Iris pigment epithelial cell (primary cell): Measurements from ENCODE around the gene POLK.

Source experiments
- DNase-seq: peaks from one replicate; pipeline ENCODE4 v3.0.0-alpha.2; 2011; ENCODE audit warnings: low read depth

POLK gene

DNA sequence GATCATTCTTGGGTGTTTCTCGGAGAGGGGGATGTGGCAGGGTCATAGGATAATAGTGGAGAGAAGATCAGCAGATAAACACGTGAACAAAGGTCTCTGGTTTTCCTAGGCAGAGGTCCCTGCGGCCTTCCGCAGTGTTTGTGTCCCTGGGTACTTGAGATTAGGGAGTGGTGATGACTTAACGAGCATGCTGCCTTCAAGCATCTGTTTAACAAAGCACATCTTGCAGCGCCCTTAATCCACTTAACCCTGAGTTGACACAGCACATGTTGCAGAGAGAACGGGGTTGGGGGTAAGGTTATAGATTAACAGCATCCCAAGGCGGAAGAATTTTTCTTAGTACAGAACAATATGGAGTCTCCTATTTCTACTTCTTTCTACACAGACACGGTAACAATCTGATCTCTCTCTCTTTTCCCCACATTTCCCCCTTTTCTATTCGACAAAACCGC lies 99.2 kb downstream of the POLK start:
- DNase-seq: peak; percentile 32

DNA sequence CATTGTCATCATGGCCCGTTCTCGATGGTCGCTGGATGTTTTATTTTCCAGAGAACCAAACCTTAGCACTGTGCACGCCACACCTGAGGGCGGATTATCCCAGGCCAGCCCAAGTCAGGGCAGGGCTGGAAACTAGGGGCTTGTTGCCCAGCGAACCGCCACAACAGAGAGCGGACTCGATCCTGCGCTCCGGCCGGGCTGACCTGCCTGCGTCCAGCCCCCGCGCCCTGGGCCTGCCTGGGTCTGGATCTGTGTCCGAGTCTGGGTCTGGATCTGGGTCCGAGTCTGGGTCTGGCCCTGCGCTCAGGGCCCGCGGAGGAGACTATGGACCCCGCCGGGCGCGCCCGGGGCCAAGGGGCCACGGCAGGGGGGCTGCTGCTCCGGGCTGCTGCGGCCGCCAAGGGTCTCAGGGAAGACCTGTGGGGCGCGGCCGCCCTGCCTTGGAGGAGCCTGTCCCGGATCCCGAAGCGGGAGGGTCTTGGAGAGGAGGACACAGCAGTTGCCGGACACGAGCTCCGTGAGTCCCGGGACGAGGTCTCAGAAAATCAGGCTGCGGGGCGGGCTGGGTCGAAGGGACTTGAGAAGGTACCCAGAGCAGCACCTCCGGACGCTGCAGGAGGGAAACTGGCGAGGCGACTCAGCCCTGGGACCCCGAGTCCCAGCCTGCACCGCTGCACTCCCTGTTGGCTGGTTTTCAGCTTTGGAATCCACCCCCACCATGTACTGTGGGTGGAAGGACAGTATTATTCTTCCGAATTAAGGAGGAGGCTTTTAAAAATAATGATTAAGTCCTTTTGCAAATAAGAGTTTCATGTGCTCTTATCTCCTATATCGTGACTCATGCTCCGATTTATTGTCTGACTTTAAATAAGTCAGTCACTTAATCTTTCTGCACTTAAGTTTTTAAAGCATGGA lies 99.9 kb downstream of the POLK start, which contains the start of gene ANKDD1B:
ANKDD1B (plus strand) TSS at position 143 of the 915 bp plus-strand sequence; CDS start at position 325, 182 bp downstream.
- peak; percentile 72 for DNase-seq

DNA sequence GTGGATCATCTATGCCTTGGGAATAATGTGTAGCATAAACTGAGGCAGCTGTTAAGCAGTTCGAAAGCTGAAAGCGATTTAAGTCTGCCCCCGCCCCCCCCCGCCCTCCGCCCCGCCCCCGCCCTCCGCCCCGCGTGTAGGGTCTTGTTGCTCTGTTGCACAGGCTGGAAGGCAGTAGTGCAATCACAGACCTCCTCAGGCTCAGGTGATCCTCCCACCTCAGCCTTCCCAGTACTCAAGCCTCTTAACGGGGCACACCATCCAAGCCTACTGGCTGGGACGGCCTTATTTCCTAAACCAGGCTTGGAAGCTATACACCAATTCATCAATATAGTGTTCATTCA lies 100.5 kb downstream of the POLK start:
- DNase-seq: no peak

DNA sequence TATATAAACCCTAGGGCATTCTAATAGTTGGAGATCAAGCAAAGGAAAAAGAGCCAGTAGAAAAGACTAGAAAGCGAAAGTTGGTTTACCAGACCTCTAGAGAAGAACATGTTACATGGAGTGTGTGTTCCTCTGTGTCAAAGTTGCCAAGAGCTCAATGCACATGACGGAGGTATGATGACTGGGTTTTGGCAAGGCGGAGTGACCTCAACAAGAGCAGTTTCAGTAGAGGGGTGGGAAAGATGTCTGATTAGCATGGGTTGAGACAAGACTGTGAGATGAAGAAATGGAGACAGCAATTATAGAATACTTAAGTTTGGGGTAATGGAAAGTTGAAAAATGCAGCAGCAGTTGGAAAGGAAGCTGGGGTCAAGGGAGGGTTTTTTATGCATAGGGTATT lies 101.2 kb downstream of the POLK start:
- DNase-seq: no peak

DNA sequence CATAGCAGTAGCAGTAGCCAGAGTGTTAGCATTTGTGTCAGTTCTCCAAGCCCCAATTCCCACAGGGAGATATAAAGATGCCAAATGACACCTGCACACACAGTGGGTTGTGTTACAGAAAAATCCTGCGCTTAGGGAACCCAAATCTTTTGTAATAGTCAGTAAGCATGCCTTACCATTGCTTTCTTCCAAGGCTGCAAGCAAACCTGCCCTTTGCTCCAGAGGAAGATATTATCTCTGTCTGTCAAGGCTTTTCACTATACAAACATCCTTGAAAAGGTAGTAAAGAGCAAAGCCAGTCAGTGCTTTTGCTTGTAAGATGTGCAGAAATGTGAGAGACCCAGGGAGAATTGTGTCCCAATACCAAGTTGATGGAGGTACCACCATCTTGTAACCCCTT lies 102.5 kb downstream of the POLK start:
- DNase-seq: no peak

DNA sequence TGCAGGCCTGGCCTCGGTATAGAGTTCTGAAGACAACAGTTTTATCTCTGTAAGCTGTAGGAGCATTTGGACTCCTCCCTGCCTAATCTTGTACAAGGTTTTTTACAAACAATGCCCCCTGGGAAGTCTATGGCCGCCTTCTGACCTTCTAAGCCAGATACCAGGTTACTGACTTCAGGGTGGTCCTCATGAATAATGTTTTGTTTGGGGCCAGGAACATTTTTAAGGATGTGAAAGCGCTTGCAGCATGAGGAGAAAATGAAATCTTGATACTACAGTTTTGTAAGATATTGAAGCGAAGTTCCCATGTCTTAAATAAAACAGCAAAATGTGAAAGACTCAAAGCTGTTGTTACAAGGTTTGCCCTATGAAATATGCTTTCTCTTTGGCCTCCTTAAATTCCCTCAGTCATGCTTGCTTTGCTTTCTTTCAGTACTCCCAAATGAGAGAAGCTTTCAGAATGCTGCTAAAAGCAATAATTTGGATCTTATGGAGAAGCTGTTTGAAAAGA lies 104.7 kb downstream of the POLK start:
- DNase-seq: peak; percentile 49

DNA sequence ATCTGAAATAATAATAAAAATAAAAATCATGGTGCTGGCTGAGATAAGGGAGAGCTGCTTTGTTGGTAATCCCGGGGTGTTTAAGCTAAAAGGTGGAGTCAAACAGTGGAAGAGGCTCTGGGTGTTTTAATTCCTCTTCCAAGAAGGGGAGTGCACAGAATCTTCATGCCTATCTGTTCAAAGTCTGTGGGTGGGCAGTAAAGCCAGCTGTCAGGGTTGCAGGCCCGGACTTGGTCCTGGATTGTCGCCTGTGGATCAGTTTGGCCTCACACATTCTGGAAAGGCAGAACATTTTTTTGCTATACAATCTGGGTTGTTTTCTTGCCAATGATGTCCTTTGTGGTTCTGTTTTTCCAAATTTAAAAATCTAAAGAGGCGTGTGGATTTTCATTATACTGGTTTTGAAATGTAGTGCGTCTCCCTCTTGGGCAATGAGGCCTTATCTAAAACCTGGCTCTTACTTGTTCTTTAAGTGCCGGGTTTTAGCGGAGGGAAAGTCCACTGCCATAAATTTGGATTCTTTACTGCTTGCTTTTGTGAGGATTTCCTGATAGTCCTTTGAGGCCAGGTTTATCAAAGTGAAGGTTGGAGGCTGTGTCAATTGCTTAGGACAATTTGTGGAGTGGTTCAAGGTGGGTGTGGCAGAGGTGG lies 105.4 kb downstream of the POLK start:
- peak; percentile 41 for DNase-seq

DNA sequence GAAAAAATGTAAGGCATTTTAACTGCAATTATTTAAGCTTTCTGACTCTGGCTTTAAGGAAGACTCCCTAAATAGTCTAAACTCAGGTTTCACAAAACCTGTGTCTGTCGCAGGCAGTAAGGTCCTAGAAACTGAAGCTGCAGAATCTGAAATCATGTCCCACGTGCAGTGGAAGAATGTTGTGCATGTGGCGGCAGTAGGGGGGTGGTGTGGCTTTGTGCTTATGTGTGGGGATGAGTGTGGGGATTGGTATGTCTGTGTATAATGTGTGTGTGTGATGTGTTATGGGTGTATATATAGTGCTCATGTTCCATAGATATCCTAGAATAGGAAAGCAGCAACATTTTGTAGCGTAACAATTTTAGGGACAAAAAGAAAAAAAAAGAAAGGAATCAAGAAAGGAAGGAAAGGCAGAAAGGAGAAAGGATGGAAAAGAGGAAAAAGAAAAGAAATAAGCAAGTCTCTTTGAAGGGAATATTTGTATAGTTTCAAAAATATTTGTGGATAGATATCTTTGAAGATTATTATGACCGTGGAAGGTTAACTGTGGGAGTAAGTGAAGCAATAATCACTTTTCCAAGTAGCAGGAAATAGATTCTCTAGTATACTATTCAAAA lies 106.2 kb downstream of the POLK start:
- peak; percentile 93 for DNase-seq

DNA sequence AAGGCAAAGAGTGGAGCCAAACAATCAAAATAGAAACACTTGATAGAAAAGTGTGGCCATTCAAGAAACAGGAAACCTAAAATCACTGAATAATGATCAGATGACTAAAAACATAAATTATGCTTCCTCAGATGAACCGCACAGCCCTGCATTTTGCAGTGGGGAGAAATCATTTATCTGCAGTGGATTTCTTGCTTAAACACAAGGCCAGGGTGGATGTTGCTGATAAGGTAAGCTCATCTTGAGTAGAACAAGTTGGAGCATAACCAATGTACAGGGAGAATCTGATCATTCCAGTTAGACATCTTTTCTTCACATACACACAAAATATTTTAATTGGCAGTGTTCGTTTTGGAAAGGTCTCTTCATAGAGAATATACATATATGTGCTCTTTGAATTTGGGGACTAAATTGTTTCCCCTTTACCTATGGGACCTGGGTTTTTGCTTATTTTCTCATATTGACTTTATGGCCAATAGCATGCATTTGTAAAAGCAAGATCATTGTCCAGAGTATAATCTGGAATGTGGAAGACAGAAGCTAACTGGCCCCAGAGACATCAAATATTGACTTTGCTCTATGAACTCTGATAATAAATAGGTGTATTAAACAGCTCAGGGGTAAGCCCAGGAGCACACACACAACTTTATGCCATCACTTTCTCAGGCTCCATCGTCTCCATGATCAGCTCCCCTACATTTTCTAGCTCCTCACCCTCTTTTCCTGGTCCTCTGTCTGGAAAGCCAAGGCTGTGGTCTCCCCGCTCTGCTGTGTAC lies 108.7 kb downstream of the POLK start:
- DNase-seq: no peak

DNA sequence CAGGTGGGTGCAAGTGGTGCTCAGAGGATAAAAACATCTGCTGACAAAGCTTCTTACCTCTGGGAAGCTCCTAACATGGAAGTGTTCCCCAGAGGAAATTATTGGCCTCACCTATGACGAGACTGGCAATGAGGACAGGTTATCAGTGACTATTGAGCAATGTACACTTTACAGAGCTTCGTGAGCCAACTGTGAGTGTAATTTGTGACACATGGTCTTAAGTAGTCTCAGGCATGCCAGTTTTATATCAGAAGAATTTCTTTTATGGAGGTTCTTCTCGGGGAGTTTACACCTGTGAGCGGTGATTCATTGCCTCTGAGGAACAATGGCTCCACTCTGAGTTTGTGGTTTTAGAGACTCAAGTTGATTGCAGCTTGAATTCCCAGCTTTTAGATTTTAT lies 110.9 kb downstream of the POLK start:
- peak; percentile 46 for DNase-seq

DNA sequence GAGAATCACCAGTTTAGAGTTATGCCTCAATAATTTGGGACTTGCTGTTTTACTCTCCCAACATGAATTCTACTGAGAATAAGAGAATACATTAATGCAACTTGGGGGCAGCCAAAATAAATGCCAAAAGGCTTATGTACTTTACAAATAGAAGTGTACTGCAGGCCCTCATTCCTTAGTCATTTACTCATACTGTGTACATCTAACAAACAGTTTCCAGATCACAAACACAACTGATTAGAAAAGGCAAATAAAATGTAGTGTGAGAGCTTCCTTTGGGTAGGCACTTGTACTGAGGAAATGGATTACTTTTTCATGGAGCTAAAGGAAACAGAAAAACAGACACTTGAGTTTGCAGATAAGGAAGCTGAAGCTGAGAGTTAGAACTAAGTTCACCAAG lies 112.2 kb downstream of the POLK start:
- DNase-seq: peak; percentile 71

DNA sequence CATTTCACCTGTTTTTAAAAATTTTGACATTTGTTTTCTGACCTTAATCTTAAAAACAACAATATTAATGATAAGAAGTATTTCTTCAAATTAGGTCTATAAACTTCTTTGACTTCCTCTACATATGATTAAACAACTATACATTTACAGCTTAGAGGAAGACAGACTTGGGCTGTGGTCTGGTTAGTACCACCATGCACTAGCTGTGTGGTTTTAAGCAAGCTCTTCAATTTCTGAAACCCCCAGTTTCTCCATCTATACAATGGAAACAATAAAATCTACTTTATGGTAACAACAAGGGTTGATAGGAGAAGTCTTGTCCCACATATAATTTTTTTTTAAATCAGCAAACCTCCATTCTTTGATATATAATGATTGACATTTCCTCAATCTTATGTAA lies 115.3 kb downstream of the POLK start:
- no peak for DNase-seq

DNA sequence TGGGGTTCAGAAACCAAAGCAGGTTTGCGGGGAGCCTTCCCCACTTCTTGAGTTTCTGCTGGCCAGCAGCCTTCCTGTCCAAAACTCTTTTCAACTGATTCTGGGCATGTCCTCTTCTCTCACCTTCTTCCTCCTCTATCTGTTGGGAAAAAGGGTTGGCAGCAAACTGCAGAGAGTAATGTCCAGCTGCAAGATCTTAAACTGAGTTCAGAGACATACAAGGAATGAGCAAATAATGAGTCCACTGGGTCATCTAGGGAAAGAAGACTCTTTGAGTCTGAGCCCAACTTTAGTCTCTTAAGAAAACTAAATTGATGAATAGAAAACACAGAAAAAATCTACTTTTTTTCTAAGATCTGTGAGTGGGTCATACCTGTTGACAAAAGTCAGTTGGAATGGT lies 116.1 kb downstream of the POLK start:
- DNase-seq: no peak

DNA sequence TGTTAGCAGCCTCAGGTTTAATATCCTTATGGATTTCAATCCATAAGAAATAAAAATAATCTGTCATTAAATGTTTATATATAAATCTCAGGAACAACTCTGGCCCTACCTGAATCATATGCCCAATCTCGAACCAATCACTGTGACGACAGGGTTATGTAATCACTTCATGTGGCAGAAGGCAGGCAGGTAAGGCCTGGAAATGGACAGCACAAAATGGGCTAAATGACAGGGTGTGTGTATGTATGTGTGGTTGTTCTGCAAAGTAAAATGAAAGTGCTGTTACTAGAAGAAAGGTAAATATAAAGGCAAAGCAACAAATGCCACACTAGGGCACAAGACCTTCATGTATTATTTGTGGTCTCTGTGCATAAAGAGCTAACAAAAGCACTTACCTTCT lies 119.2 kb downstream of the POLK start:
- no peak for DNase-seq

DNA sequence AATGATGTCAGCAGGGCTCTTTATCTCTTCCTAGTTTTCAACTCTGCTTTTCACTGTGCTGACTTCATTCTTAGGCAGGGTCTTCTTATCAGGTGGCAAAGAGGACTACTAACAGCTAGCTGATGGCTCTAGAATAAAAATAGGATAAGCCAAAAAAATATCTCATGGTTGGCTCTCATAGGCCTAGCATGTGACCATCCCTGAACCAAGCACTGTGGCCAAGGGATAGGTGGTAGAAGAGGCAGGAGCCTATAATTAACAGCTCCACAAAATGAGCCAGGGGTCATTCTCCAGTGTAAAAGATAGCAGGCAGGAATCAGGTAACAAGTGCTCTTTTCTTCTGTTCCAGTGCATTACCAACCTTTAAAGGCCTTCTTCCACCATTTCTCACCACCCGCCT lies 120.6 kb downstream of the POLK start:
- no peak for DNase-seq

DNA sequence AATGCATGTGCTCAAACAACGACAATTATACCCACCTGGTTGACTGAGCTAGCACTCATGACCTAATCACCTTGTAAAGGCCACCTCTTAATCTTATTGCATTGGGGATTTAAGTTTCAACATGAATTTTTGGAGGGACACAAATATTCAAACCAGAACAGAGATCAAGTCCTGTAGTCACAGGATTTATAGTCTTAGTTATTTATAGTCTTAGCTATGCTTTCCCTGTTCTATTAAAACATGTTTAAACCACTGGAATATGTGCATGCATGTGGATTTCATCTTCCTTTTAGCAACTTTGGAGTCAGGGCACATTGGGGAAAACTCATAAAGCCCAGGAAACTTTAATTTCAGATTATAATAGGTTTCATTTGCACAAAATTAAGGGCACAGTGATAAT lies 126.3 kb downstream of the POLK start:
- no peak for DNase-seq

DNA sequence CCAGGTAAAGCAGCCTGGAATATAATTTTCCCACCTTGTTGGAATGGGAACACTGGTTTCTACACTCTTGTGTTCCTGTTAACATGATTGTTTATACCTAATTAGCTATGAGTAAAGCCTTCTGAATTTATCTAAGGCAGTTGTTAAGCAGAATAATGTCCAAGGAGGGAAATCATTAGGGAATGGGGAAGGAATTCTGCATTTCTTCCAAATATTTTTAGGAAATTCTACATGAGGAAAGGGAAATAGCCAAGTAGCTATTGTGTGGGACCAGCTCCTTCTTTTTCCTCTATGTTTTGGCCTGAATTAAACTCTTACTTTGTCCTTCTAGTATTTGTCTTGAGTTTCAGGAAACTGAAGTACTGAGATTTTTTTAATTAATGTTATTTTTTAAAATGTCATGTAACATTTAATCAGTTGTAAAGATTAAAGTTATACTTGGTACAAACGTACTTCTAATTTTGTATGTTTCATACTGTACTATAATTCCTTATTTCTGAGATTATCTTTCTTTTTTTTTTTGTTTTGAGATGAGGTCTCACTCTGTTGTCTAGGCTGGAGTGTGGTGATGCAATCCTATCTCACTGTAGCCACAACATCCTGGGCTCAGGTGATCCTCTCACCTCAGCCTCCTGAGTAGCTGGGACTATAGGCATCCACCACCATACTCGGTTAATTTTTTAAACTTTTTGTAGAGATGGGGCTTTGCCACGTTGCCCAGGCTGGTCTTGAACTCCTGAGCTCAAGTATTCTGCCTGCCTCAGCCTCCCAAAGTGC lies 128.0 kb downstream of the POLK start:
- peak; percentile 46 for DNase-seq

DNA sequence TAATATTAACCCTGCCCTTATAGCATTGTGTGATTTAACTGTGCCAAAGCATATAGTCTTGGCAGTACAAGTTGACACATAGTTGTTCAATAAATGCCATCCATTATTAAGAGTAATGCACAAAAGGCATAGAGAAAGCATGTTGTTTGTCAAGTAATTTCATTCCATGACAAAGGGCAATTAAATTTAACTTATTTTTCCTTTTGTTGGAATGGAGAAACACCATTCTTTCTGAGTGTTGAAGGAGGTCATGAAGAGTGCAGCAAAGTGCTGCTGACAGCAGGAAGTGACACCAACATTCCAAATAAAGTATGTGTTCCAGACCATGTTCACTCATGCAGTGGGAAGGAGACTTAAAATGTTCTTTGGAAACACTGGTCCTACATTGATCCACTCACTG lies 128.7 kb downstream of the POLK start:
- peak; percentile 95 for DNase-seq

DNA sequence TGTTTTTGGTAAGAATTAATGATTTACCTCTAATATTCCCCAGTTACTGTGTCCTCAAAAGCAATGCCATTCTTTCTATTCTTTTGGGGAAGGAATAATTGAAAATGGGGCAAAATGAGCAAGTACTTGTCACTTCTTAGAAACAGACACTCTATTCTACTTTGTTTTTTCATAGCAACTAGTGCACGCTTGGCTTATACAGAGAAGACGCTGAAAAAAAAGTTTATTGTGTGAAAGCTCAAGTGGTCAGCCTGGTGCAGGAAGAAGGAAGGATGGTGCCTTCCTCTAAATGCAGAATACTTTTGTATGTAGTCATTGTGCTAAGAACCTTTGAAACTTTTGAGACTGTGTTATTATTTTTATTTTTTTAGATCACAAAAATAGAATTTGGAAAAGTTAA lies 129.1 kb downstream of the POLK start:
- DNase-seq: peak; percentile 29

DNA sequence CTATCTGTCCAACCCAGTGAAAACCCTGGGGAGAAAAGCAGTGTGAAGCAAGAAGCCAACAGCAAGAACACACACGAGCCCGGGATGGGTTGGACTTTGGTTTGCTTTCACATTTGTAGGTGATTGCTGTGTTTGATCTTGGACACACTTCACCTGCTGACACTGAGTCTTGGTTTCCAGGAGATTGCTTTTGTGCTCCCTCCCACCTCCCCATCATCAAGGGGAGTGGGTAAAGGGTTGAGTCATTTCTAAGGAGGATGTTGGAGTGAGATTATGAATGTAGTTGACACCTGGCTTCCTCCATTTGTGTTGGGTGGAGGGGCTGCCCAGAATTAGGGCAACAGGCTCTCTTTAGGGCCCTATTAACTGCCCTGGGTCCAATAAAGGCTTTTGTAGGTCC lies 137.0 kb downstream of the POLK start:
- DNase-seq: no peak
